ENCODE data around the gene P2RY2. TPM values are rescaled to one million over a fixed set of nuclear protein-coding genes. Genes with fewer than 3 reads are reported as not detected.
"Not testable (repeated sequence)": the region's sequence is repeated elsewhere in the genome, so short reads cannot be mapped to it uniquely, and the experiment has no call there.

P2RY2 gene
- total and polyA plus RNA-seq, 8 donors, result 0.81 to 13.3 (median 1.3) TPM; not detected in 3

- Histone ChIP-seq H3K27ac (no peak overlapping the region), H3K9me3 (no peaks in the 10 kb centered on the region), H3K36me3 (no peaks in the 10 kb centered on the region), H3K4me3 (no peak overlapping the region), H3K27me3 (no peaks in the 10 kb centered on the region), H3K4me1 (peaks cover 0 to 4% (median 0%) of the 10 kb centered on the region in 4 donors)
- WGBS, 5 donors, result 72 to 97% (median 80%) methylated on average over 3 of the region's 3 CpGs
- no peak for TF ChIP-seq EP300 (IDR thresholded peaks at IDR 0.05)
- no peak for TF ChIP-seq CTCF (IDR thresholded peaks at IDR 0.05)
- no peak for TF ChIP-seq POLR2A (IDR thresholded peaks at IDR 0.05)
- TF ChIP-seq POLR2AphosphoS5 (IDR thresholded peaks at IDR 0.05), result no peak
- intact Hi-C loops (cut with DNase I; ENCODE audit: low total_unique reads), result no loop called here
- peak in 1 of 2 donors; percentile 22 for DNase-seq
These were observed 22.7 kb upstream of the P2RY2 start for GRCh38 chr11:73195191-73196007.

- intact Hi-C loops (cut with DNase I; ENCODE audit: low total_unique reads), result no loop called here
- Histone ChIP-seq H3K27me3 (no peaks in the 10 kb centered on the region), H3K9me3 (no peaks in the 10 kb centered on the region), H3K27ac (no peak overlapping the region), H3K4me3 (no peak overlapping the region), H3K36me3 (no peaks in the 10 kb centered on the region), H3K4me1 (peaks cover 0 to 4% (median 0%) of the 10 kb centered on the region in 4 donors)
- no peak for DNase-seq
- TF ChIP-seq POLR2A (IDR thresholded peaks at IDR 0.05) (no peak), CTCF (IDR thresholded peaks at IDR 0.05) (no peak), EP300 (IDR thresholded peaks at IDR 0.05) (no peak), POLR2AphosphoS5 (IDR thresholded peaks at IDR 0.05) (no peak)
- WGBS, 5 donors, result 68 to 93% (median 92%) methylated on average over 6 of the region's 6 CpGs
These were observed 21.5 kb upstream of the P2RY2 start for GRCh38 chr11:73196576-73196975.

GRCh38 chr11:73197348-73197747 lies 20.7 kb upstream of the P2RY2 start:
- H3K27me3 ChIP-seq, result no peaks in the 10 kb centered on the region
- no peak overlapping the region for H3K27ac ChIP-seq
- DNase-seq, result no peak
- WGBS, 5 donors, result 78 to 97% (median 92%) methylated on average over 4 of the region's 4 CpGs
- H3K9me3 ChIP-seq, result no peaks in the 10 kb centered on the region
- H3K4me1 ChIP-seq, result peaks cover 0 to 4% (median 0%) of the 10 kb centered on the region in 4 donors
- no peaks in the 10 kb centered on the region for H3K36me3 ChIP-seq
- intact Hi-C loops (cut with DNase I; ENCODE audit: low total_unique reads), result no loop called here
- no peak overlapping the region for H3K4me3 ChIP-seq
- TF ChIP-seq POLR2A (IDR thresholded peaks at IDR 0.05) (no peak), CTCF (IDR thresholded peaks at IDR 0.05) (no peak), POLR2AphosphoS5 (IDR thresholded peaks at IDR 0.05) (no peak), EP300 (IDR thresholded peaks at IDR 0.05) (no peak)

DNA sequence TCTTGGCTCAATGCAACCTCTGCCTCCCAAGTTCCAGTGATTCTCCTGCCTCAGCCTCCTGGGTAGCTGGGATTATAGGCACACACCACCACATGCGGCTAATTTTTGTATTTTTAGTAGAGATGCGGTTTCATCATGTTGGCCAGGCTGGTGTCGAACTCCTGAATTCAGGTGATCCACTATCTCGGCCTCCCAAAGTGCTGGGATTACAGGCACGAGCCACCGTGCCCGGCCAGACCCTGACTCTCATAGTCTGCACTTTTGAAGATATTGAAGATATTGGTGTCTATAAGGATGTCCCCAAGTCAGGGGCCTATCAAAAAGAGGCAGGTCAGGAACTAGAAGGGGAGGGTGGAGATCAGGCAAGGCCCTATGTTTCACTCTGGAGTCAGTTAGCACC lies 20.3 kb upstream of the P2RY2 start:
- DNase-seq; H3K4me1 ChIP-seq; H3K27me3 ChIP-seq; H3K36me3 ChIP-seq; H3K9me3 ChIP-seq; intact Hi-C loops (cut with DNase I; ENCODE audit: low total_unique reads); H3K27ac ChIP-seq; H3K4me3 ChIP-seq: not testable (repeated sequence)
- WGBS, 5 donors, result 93 to 99% (median 96%) methylated on average over 7 of the region's 7 CpGs

DNA sequence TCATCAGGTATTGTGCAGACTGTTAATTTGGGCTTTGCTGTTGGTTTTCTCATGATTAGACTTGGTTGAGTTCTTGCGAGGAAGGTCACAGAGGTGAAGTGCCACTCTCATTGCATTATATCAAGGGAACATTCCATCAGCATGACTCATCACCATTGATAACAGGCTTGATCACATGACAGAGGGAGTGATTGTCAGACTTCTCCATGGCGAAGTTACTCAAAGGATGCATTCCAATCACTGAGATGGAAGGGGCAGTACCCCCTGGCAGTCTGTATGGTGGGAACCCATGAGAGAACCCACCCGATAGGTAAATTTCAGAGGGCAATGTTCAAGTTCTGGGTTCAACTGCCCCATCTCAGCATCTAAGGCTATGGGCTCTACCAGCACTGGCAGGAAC lies 19.4 kb upstream of the P2RY2 start:
- no peaks in the 10 kb centered on the region for H3K9me3 ChIP-seq
- no peak for TF ChIP-seq CTCF (IDR thresholded peaks at IDR 0.05)
- TF ChIP-seq POLR2AphosphoS5 (IDR thresholded peaks at IDR 0.05), result peak in 1 of 3 donors; percentile 24
- no peak for TF ChIP-seq EP300 (IDR thresholded peaks at IDR 0.05)
- no peak for TF ChIP-seq POLR2A (IDR thresholded peaks at IDR 0.05)
- no peak overlapping the region for H3K27ac ChIP-seq
- H3K27me3 ChIP-seq, result no peaks in the 10 kb centered on the region
- peaks cover 0 to 4% (median 0%) of the 10 kb centered on the region in 4 donors for H3K4me1 ChIP-seq
- H3K4me3 ChIP-seq, result no peak overlapping the region
- no peaks in the 10 kb centered on the region for H3K36me3 ChIP-seq
- DNase-seq, result no peak
- intact Hi-C loops (cut with DNase I; ENCODE audit: low total_unique reads), result no loop called here
- WGBS, 5 donors, result 53 to 63% (median 61%) methylated on average over 3 of the region's 3 CpGs
